OCI-LY3 (cell line): ENCODE data around the gene C8G.

ENCODE experiments used
- H2AFZ ChIP-seq: fragments of 200-600, 300-600 bp; shearing (Covaris generic); 2 replicates; pipeline ENCODE4 v1.6.0; 2014; ENCODE audit warnings: antibody characterized with exemption, low read depth, low read length
- H3K27ac ChIP-seq: fragments of 200-600, 300-600 bp; sonication (generic); 2 replicates; pipeline ENCODE4 v1.5.1; 2014; ENCODE audit warnings: mild to moderate bottlenecking, low read length, moderate library complexity, mixed read lengths
- H3K27me3 ChIP-seq: fragments of 200-600, 300-600 bp; sonication (generic); 2 replicates; pipeline ENCODE4 v1.6.1; 2014; ENCODE audit warnings: low read depth, low read length, mixed read lengths
- H3K36me3 ChIP-seq: fragments of 200-600, 300-600 bp; sonication (generic); replicated peaks from 2 replicates; pipeline ENCODE3; 2014; ENCODE audit warnings: low read depth, low read length, mixed read lengths
- H3K4me1 ChIP-seq: fragments of 300-600, 200-600 bp; sonication (generic); 2 replicates; pipeline ENCODE4 v1.6.1; 2014; ENCODE audit warnings: low read length, mixed read lengths
- H3K4me2 ChIP-seq: fragments of 200-600, 300-600 bp; sonication (generic); 2 replicates; pipeline ENCODE4 v1.6.1; 2014; ENCODE audit warnings: low read length, mixed read lengths
- H3K4me3 ChIP-seq: fragments of 300-600, 200-600 bp; sonication (generic); 2 replicates; pipeline ENCODE4 v1.5.1; 2014; ENCODE audit warnings: antibody characterized with exemption, mild to moderate bottlenecking, low read length, moderate library complexity
- H3K79me2 ChIP-seq: fragments of 300-600, 200-600 bp; shearing (Covaris generic); 2 replicates; pipeline ENCODE4 v1.6.1; 2014; ENCODE audit warnings: mild to moderate bottlenecking, low read length, mixed read lengths
- H3K9ac ChIP-seq: fragments of 300-600, 200-600 bp; shearing (Covaris generic); 2 replicates; pipeline ENCODE4 v1.6.0; 2014; ENCODE audit warnings: mild to moderate bottlenecking, low read length, moderate library complexity
- H3K9me3 ChIP-seq: fragments of 200-600, 300-600 bp; shearing (Covaris generic); 2 replicates; pipeline ENCODE4 v1.6.1; 2014; ENCODE audit warnings: low read length, mixed read lengths; ENCODE audit not compliant: insufficient read depth
- H4K20me1 ChIP-seq: fragments of 200-600, 300-600 bp; sonication (generic); 2 replicates; pipeline ENCODE4 v1.6.1; 2016; ENCODE audit warnings: low read length, mixed read lengths; ENCODE audit not compliant: insufficient read depth
- EZH2phosphoT487 ChIP-seq: fragments of 200-600 bp; shearing (Covaris generic); IDR thresholded peaks from 2 replicates; pipeline ENCODE4 v1.6.1; 2018; ENCODE audit warnings: antibody characterized with exemption, mixed run types, low read depth
- TF ChIP-seq, protein P1 (sequence below): fragments of 200-600, 300-600 bp; sonication (generic); IDR thresholded peaks from 2 replicates; pipeline ENCODE4 v1.5.1; 2014; ENCODE audit warnings: antibody characterized with exemption, low read length, low read depth

Gene C8G

DNA sequence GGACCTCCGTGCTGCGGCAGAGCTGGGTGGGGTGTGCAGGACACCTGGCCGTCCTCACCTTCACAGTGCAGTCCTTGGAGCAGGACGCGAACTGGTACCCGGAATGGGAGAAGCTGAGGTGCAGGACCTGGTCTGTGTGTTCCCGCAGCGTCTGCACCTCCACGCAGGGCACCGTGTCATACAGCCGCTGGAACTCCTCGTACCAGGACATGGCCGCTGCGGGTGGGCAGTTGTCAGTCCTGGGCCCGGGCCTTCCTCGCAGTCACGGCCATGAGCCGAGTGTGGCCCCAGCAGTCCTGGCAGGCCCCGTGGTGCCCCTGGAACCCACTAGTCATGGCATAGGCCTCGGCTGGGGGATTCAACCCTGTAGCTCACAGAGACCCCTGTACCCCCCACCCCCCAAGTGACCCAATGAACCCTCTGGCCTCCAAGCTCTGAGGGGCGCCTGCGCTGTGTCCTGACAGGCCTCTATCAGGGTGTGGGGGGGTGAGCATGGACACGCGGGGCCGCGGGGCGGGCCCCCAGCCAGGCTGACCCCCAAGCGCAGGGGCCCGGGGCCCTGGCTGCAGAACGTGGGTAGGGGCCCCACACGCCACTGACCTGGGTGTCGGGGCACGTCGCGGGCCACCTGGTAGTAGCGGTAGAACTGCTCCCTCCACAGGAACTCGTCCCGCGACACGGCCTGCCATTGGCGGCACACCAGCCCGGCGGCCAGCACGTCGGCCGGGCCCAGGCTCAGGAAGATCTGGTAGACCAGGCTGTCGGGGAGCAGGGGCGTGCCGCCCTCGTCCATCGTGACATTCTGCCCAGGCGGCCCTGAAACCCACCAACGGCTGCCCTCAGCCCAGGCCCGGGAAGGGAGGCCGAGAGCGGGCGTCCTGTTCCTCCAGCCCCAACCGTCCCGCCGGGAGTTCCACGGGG, 1.5 kb upstream of the C8G start:
- H3K36me3 ChIP-seq: peaks cover 34% of the 10 kb centered on the region
- no peak for TF ChIP-seq EZH2phosphoT487
- TF ChIP-seq, protein P1, sequence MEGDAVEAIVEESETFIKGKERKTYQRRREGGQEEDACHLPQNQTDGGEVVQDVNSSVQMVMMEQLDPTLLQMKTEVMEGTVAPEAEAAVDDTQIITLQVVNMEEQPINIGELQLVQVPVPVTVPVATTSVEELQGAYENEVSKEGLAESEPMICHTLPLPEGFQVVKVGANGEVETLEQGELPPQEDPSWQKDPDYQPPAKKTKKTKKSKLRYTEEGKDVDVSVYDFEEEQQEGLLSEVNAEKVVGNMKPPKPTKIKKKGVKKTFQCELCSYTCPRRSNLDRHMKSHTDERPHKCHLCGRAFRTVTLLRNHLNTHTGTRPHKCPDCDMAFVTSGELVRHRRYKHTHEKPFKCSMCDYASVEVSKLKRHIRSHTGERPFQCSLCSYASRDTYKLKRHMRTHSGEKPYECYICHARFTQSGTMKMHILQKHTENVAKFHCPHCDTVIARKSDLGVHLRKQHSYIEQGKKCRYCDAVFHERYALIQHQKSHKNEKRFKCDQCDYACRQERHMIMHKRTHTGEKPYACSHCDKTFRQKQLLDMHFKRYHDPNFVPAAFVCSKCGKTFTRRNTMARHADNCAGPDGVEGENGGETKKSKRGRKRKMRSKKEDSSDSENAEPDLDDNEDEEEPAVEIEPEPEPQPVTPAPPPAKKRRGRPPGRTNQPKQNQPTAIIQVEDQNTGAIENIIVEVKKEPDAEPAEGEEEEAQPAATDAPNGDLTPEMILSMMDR: no peak
- H3K27me3 ChIP-seq: no peaks in the 10 kb centered on the region
- no peak overlapping the region for H2AFZ ChIP-seq
- peak overlapping the region; percentile 96 for H3K4me3 ChIP-seq
- H3K4me1 ChIP-seq: peaks cover 23% of the 10 kb centered on the region
- peaks cover 18% of the 10 kb centered on the region for H3K79me2 ChIP-seq
- H3K27ac ChIP-seq: peak overlapping the region; percentile 56
- H3K9ac ChIP-seq: peak overlapping the region; percentile 83
- H3K9me3 ChIP-seq: no peaks in the 10 kb centered on the region
- peak overlapping the region; percentile 83 for H3K4me2 ChIP-seq
- H4K20me1 ChIP-seq: no peaks in the 10 kb centered on the region

- Histone ChIP-seq H3K27ac (peak overlapping the region; percentile 56), H3K4me2 (peak overlapping the region; percentile 83), H3K79me2 (peaks cover 18% of the 10 kb centered on the region), H3K36me3 (peaks cover 32% of the 10 kb centered on the region), H3K9me3 (no peaks in the 10 kb centered on the region), H2AFZ (no peak overlapping the region), H3K27me3 (no peaks in the 10 kb centered on the region), H3K9ac (peak overlapping the region; percentile 83), H3K4me3 (peak overlapping the region; percentile 96), H4K20me1 (no peaks in the 10 kb centered on the region), H3K4me1 (peaks cover 27% of the 10 kb centered on the region)
- TF ChIP-seq EZH2phosphoT487: no peak
- TF ChIP-seq, protein P1: no peak
Measured at GRCh38 chr9:136944212-136944518, 878 bp upstream of the C8G start.

DNA sequence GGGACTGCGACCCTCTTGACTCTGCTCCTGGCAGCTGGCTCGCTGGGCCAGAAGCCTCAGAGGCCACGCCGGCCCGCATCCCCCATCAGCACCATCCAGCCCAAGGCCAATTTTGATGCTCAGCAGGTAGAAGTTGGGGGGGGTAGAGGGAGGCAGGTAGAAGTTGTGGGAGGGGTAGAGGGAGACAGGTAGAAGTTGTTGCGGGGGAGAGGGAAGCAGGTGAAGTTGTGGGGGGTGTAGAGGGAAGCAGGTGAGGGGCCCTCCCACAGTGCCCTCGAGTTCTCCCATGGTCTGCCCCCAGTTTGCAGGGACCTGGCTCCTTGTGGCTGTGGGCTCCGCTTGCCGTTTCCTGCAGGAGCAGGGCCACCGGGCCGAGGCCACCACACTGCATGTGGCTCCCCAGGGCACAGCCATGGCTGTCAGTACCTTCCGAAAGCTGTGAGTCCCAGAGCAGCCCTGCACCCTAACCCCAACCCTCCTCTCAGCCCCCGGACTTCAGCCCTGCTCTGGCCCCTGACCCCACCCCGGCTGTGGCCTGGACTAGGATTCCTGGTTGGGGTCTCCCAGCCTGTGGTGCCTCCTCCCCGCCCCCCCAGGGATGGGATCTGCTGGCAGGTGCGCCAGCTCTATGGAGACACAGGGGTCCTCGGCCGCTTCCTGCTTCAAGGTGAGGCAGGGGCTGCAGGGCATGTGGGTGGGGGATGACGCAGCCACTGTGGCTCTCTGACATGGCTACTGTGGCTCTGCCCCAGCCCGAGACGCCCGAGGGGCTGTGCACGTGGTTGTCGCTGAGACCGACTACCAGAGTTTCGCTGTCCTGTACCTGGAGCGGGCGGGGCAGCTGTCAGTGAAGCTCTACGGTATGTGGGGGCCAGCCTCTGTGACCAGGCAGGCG, 537 bp downstream of the C8G start:
- TF ChIP-seq, protein P1: no peak
- no peak for TF ChIP-seq EZH2phosphoT487
- no peaks in the 10 kb centered on the region for H3K9me3 ChIP-seq
- H3K9ac ChIP-seq: no peak overlapping the region
- H3K36me3 ChIP-seq: peaks cover 19% of the 10 kb centered on the region
- no peaks in the 10 kb centered on the region for H4K20me1 ChIP-seq
- H2AFZ ChIP-seq: no peak overlapping the region; the same call in 1 of the 2 replicates
- no peak overlapping the region for H3K27ac ChIP-seq
- peaks cover 31% of the 10 kb centered on the region for H3K4me1 ChIP-seq
- H3K27me3 ChIP-seq: no peaks in the 10 kb centered on the region
- H3K4me3 ChIP-seq: no peak overlapping the region
- no peak overlapping the region for H3K4me2 ChIP-seq
- peaks cover 18% of the 10 kb centered on the region for H3K79me2 ChIP-seq
